ENCODE measurements around the gene CALCOCO1. TPM values are rescaled to one million over a fixed set of nuclear protein-coding genes. Genes with fewer than 3 reads are reported as not detected.

CALCOCO1 gene
- total and polyA plus RNA-seq, 2 of the 8 experiments (the other 6 are each of a cell fraction or from before 2014, with no cell fraction given) = 20.3 to 39.3 TPM

- TF ChIP-seq RNF2 (IDR thresholded peaks at IDR 0.05; ENCODE audit: borderline replicate concordance, low read depth, low read length, missing control alignments, poor library complexity, severe bottlenecking) (no peak), CHD1 (IDR thresholded peaks at IDR 0.05; ENCODE audit: low read depth, low read length) (no peak), RXRA (IDR thresholded peaks at IDR 0.05; ENCODE audit: insufficient read depth, low read depth, low read length) (no peak), SP4 (IDR thresholded peaks at IDR 0.05; ENCODE audit: low read length) (no peak), SUZ12 (IDR thresholded peaks at IDR 0.05; ENCODE audit: low read length) (no peak), ZNF274 (IDR thresholded peaks at IDR 0.05; ENCODE audit: borderline replicate concordance, extremely low read depth, low read length) (no peak), KDM4A (IDR thresholded peaks at IDR 0.05; ENCODE audit: low read depth, low read length, severe bottlenecking) (no peak), CBX5 (IDR thresholded peaks at IDR 0.05; ENCODE audit: low read depth, low read length) (no peak)
Measured at GRCh38 chr12:53754633-53755264, 27.5 kb upstream of the CALCOCO1 start (continued).
